ENCODE measurements around the gene FTCD.

- TF ChIP-seq CTCF (IDR thresholded peaks at IDR 0.05) (no peak), POLR2A (IDR thresholded peaks at IDR 0.05) (no peak)
These were observed 16.9 kb downstream of the FTCD start for GRCh38 chr21:46138383-46138970.
